Prostate gland (tissue), 2 donors: Measurements from ENCODE around the gene PPM1F.

Experiments used
- POLR2AphosphoS5 ChIP-seq: sonication (generic); formaldehyde crosslinking; IDR thresholded peaks from one replicate; pipeline ENCODE4 v1.6.1; 2017; ENCODE audit warnings: antibody characterized with exemption
- TF ChIP-seq, protein P1 (sequence below), 4 experiments: fragments of 200-600 bp in 2 of 4; fragments of 450-650 bp in 2 of 4; sonication (generic) in 2 of 4; IDR thresholded peaks; 1 replicate in 3 of 4; 2 replicates in 1 of 4; pipeline ENCODE4 v1.5.1; 2016 to 2019; ENCODE audit warnings: antibody characterized with exemption in 4 of 4, mild to moderate bottlenecking in 2 of 4, moderate library complexity in 2 of 4

DNA sequence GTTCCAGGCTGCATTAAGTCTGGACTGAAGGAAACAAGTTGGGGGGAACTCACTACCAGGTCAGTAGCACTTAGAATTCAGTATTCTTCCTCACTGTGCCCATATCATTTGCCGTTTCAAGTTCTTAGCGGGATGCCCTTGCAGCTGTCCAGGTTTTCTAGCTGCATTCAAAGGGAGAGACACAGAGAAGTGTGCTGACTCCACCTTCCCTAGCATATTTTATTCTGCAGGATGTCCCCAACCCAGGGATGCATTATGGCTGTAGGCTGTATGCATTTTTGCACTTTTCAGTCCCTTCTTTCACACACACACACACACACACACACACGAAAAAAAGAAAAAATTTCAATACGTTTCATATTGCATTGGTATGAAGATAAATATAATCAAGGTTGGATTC, 49.4 kb downstream of the PPM1F start:
- TF ChIP-seq, protein P1, sequence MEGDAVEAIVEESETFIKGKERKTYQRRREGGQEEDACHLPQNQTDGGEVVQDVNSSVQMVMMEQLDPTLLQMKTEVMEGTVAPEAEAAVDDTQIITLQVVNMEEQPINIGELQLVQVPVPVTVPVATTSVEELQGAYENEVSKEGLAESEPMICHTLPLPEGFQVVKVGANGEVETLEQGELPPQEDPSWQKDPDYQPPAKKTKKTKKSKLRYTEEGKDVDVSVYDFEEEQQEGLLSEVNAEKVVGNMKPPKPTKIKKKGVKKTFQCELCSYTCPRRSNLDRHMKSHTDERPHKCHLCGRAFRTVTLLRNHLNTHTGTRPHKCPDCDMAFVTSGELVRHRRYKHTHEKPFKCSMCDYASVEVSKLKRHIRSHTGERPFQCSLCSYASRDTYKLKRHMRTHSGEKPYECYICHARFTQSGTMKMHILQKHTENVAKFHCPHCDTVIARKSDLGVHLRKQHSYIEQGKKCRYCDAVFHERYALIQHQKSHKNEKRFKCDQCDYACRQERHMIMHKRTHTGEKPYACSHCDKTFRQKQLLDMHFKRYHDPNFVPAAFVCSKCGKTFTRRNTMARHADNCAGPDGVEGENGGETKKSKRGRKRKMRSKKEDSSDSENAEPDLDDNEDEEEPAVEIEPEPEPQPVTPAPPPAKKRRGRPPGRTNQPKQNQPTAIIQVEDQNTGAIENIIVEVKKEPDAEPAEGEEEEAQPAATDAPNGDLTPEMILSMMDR (IDR thresholded peaks at IDR 0.05): no peak
- TF ChIP-seq POLR2AphosphoS5: no peak
